Measurements from ENCODE around the gene RPP25L. TPM values are rescaled to one million over a fixed set of nuclear protein-coding genes. Genes with fewer than 3 reads are reported as not detected.

The RPP25L gene
- total RNA-seq, 6 donors from 2014 or later: 16.5 to 27.0 (median 21.7) TPM

- H3K4me3 ChIP-seq: peak within 1 kb of the TSS in 3 of 4 donors; percentile 31 to 48 (median 42)
- no peaks in the 10 kb centered on the region for H3K9me3 ChIP-seq
- TF ChIP-seq POLR2AphosphoS5 (IDR thresholded peaks at IDR 0.05): peak; percentile 41 to 67
- TF ChIP-seq EP300 (IDR thresholded peaks at IDR 0.05): no peak
- peak in 1 of 4 donors; percentile 62 for TF ChIP-seq POLR2A (IDR thresholded peaks at IDR 0.05)
- no peaks in the 10 kb centered on the region for H3K27me3 ChIP-seq
- H3K27ac ChIP-seq: peak within 1 kb of the TSS; percentile 63 to 86 (median 72)
- H3K36me3 ChIP-seq: peaks cover 8 to 24% (median 15%) of the 10 kb centered on the region in 4 donors
- ATAC-seq (ENCODE audit: low FRiP score in 2 of 2) (peak; percentile 88 to 93), DNase-seq (peak; percentile 92 to 94)
- WGBS, 2 donors: 8 to 23% methylated on average over 15 to 23 of the region's 24 CpGs
- H3K4me1 ChIP-seq: peaks cover 53 to 63% (median 56%) of the 10 kb centered on the region in 4 donors
Measured at GRCh38 chr9:34651876-34652601, 40.1 kb upstream of the RPP25L start, which contains the start of gene IL11RA. Gene IL11RA, plus strand, starts transcription at chr9:34652185. Its CDS starts 3,033 bp downstream, at chr9:34655218.

GRCh38 chr9:34651321-34651720, 39.4 kb upstream of the RPP25L start:
- DNase-seq (no peak), ATAC-seq (ENCODE audit: low FRiP score in 2 of 2) (no peak)
- Histone ChIP-seq H3K36me3 (peaks cover 8 to 24% (median 15%) of the 10 kb centered on the region in 4 donors), H3K27me3 (no peaks in the 10 kb centered on the region), H3K4me1 (peaks cover 54 to 65% (median 56%) of the 10 kb centered on the region in 4 donors), H3K27ac (peak overlapping the region; percentile 63 to 86 (median 72)), H3K4me3 (peak overlapping the region in 3 of 4 donors; percentile 31 to 48 (median 42)), H3K9me3 (no peaks in the 10 kb centered on the region)
- 43 to 69% methylated on average over 4 of the region's 4 CpGs for WGBS, 2 donors
- TF ChIP-seq POLR2AphosphoS5 (IDR thresholded peaks at IDR 0.05) (no peak), CTCF (IDR thresholded peaks at IDR 0.05) (no peak), EP300 (IDR thresholded peaks at IDR 0.05) (no peak)

GRCh38 chr9:34650816-34651215, 38.9 kb upstream of the RPP25L start:
- TF ChIP-seq POLR2A (IDR thresholded peaks at IDR 0.05): no peak
- no peak for TF ChIP-seq CTCF (IDR thresholded peaks at IDR 0.05)
- TF ChIP-seq EP300 (IDR thresholded peaks at IDR 0.05): no peak
- no peak for TF ChIP-seq POLR2AphosphoS5 (IDR thresholded peaks at IDR 0.05)
- Histone ChIP-seq H3K9me3 (no peaks in the 10 kb centered on the region), H3K36me3 (peaks cover 8 to 24% (median 15%) of the 10 kb centered on the region in 4 donors), H3K27ac (peak overlapping the region; percentile 63 to 86 (median 72)), H3K27me3 (no peaks in the 10 kb centered on the region), H3K4me3 (no peak overlapping the region), H3K4me1 (peaks cover 59 to 69% (median 60%) of the 10 kb centered on the region in 4 donors)
- DNase-seq (no peak), ATAC-seq (ENCODE audit: low FRiP score in 2 of 2) (no peak)
- 63 to 66% methylated on average over 5 of the region's 5 CpGs for WGBS, 2 donors

GRCh38 chr9:34648673-34649072, 36.8 kb upstream of the RPP25L start:
- Histone ChIP-seq H3K9me3 (no peaks in the 10 kb centered on the region), H3K4me1 (peaks cover 43 to 52% (median 46%) of the 10 kb centered on the region in 4 donors), H3K4me3 (no peak overlapping the region), H3K27me3 (no peaks in the 10 kb centered on the region), H3K27ac (no peak overlapping the region), H3K36me3 (peaks cover 8 to 24% (median 15%) of the 10 kb centered on the region in 4 donors)
- DNase-seq (no peak), ATAC-seq (ENCODE audit: low FRiP score in 2 of 2) (no peak)
- TF ChIP-seq POLR2A (IDR thresholded peaks at IDR 0.05) (no peak), EP300 (IDR thresholded peaks at IDR 0.05) (no peak), CTCF (IDR thresholded peaks at IDR 0.05) (no peak), POLR2AphosphoS5 (IDR thresholded peaks at IDR 0.05) (no peak)
- 93 to 99% methylated on average over 7 to 8 of the region's 8 CpGs for WGBS, 2 donors

- TF ChIP-seq POLR2A (IDR thresholded peaks at IDR 0.05) (no peak), EP300 (IDR thresholded peaks at IDR 0.05) (no peak), POLR2AphosphoS5 (IDR thresholded peaks at IDR 0.05) (no peak), CTCF (IDR thresholded peaks at IDR 0.05) (no peak)
- Histone ChIP-seq H3K4me1 (peaks cover 33 to 42% (median 36%) of the 10 kb centered on the region in 4 donors), H3K27me3 (no peaks in the 10 kb centered on the region), H3K36me3 (peaks cover 8 to 24% (median 15%) of the 10 kb centered on the region in 4 donors), H3K9me3 (no peaks in the 10 kb centered on the region), H3K4me3 (peak overlapping the region; percentile 52 to 92 (median 76)), H3K27ac (peak overlapping the region in 3 of 4 donors; percentile 80 to 91 (median 86))
- no peak for DNase-seq
- no peak for ATAC-seq (ENCODE audit: low FRiP score in 2 of 2)
- WGBS, 2 donors: 46 to 54% methylated on average over 10 of the region's 10 CpGs
Measured at GRCh38 chr9:34647651-34648050, 35.8 kb upstream of the RPP25L start.

Measured in upper lobe of left lung (tissue), 6 donors.